ENCODE results near the gene ING5.
"Not testable (repeated sequence)": the region's sequence is repeated elsewhere in the genome, so short reads cannot be mapped to it uniquely, and the experiment has no call there.

ING5 gene

DNA sequence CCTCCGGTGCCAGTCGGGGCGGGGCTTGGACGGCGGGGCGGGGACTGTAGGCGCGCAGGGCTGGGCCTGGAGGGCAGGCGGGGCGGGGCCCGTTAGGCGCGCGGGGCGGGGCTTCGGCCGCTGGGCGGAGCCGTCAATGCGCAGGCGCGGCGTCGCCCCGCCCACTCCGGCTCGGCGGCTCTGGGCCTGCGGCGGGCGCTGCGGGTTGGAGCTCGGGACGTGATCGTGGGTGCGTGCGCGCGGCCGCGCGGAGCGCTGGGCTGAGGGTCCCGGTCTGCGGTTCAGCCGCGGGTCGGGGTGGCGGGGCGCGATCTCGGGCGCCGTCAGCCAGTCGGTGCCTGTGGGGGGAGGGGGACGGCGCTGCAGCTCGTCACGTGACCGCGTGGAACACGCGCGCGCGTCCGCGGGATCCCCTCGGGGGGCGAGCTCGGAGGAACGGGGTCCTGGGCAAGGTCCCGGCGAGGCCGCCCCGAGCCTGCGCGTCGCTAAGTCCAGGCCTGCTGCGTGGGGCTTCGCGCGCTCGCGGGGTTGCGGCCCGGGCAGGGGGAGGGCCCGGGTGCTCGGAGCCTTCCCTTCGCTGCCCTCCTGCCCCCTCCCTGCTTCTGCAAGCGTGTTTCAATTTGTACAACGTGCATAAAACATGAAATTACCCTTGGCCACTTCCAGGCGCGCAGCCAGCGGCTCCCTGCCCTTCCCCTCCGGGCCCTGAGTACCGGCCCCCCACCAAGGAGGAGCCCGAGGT, 32.8 kb downstream of the ING5 start, which contains the start of gene D2HGDH:
Gene D2HGDH (plus strand): TSS at position 164 of the 742 bp plus-strand sequence. CDS start 595 bp downstream, outside the sequence.
- DNase-seq (ENCODE audit: insufficient read length) (peak; percentile 88), FAIRE-seq (peak; percentile 98)
- no peak for TF ChIP-seq TAF1 (IDR thresholded peaks at IDR 0.05; ENCODE audit: borderline replicate concordance, low read depth, low read length)
- TF ChIP-seq POLR2A (IDR thresholded peaks at IDR 0.05; ENCODE audit: low read depth, low read length), result peak; percentile 68; the same call in 1 of the 2 replicates
- peak; percentile 67 for TF ChIP-seq POLR2AphosphoS5 (IDR thresholded peaks at IDR 0.05; ENCODE audit: low read depth, low read length)

DNA sequence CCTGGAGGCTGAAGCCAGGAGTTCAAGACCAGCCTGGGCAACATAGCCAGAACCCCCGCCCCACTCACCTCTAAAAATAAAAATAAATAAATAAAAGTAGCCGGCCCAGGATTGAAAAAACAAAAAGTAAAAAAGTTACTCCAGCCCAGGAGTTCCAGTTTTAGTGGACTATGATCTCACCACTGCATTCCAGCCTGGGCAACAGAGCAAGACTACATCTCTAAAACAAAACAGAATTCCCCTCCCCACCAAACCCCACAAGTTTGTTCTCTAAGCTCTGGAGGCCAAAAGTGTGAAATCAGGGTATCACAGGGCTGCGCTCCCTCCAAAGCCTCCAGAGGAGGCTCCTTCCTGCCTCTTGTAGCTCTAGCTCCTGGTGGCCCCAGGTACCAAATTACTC, 34.3 kb downstream of the ING5 start:
- FAIRE-seq (no peak), DNase-seq (ENCODE audit: insufficient read length) (no peak)
- TF ChIP-seq POLR2A (IDR thresholded peaks at IDR 0.05; ENCODE audit: low read depth, low read length) (no peak), POLR2AphosphoS5 (IDR thresholded peaks at IDR 0.05; ENCODE audit: low read depth, low read length) (no peak), TAF1 (IDR thresholded peaks at IDR 0.05; ENCODE audit: borderline replicate concordance, low read depth, low read length) (no peak)

DNA sequence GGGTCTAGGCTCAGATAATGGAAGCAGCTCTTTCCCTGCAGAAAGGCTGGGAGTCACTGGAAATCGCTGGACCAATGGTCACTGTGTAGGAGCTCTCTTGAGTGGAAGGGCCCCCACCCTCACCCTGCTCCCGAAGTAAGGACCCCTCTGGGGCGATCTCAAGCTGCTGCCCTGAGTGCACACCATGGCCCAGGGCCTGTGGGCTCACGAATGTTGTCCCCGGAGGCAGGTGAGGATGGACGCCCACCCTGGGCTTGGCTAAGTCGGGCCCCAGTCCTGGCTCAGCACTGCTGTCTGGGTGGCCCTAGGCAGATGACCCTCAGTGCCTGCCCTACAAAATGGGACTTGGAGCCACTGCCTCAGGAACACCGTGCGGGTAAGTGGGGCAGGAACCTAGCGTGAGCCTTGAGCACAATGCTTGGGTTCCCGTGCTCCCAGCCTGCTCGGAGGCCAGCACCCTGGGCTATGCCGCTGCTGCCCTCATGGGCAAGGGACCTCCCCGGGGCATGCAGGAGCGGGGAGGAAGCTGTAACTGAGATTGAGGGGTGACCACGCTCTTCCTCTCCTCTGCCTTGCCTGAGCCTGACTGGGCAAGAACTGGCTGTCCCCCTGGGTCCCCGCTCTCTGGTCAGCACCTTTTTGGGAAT, 36.3 kb downstream of the ING5 start:
- FAIRE-seq, result no peak
- DNase-seq (ENCODE audit: insufficient read length), result no peak
- no peak for TF ChIP-seq TAF1 (IDR thresholded peaks at IDR 0.05; ENCODE audit: borderline replicate concordance, low read depth, low read length)
- TF ChIP-seq POLR2AphosphoS5 (IDR thresholded peaks at IDR 0.05; ENCODE audit: low read depth, low read length), result no peak
- TF ChIP-seq POLR2A (IDR thresholded peaks at IDR 0.05; ENCODE audit: low read depth, low read length), result no peak

DNA sequence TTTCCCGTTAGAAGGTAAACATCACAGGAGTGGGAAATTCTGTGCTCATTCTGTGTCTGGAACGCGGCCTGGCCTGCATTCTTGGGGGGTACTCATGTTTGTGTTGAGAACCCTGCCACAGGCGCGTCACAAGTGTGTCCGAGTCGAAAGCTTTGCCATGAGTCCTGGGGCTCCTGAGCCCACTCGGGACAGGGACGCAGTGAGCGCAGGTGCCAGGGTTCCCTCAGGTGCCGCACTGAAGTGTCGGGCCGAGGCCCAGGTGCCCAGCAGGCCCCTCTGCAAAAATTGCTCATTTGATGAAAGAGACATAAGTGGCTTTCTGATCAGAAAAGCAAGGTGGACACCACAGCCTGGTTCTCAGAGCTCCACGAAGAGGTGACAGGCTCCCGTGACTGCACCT, 37.3 kb downstream of the ING5 start:
- no peak for TF ChIP-seq POLR2A (IDR thresholded peaks at IDR 0.05; ENCODE audit: low read depth, low read length)
- no peak for TF ChIP-seq POLR2AphosphoS5 (IDR thresholded peaks at IDR 0.05; ENCODE audit: low read depth, low read length)
- no peak for TF ChIP-seq TAF1 (IDR thresholded peaks at IDR 0.05; ENCODE audit: borderline replicate concordance, low read depth, low read length)
- no peak for FAIRE-seq

DNA sequence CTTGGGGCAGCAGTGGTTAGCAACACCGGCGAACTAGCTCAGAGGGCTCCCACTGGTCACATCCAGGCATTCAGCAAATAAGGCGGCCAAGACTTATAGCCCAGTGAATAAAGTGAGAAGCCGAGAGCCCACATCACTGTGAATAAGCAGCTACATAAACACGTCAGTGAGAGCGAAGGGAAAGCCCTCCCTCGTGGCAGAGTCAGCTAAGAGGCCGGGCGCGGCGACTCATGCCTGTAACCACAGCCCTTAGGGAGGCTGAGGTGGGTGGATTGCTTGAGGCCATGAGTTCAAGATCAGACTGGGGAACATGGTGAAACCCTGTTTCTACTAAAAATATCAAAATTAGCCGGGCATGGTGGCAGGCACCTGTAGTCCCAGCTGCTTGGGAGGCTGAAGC, 37.8 kb downstream of the ING5 start:
- FAIRE-seq, result peak; percentile 30
- DNase-seq (ENCODE audit: insufficient read length), result no peak
- TF ChIP-seq POLR2A (IDR thresholded peaks at IDR 0.05; ENCODE audit: low read depth, low read length) (no peak), TAF1 (IDR thresholded peaks at IDR 0.05; ENCODE audit: borderline replicate concordance, low read depth, low read length) (no peak), POLR2AphosphoS5 (IDR thresholded peaks at IDR 0.05; ENCODE audit: low read depth, low read length) (no peak)

More for the DNA sequence above, 37.3 kb downstream of the ING5 start:
- DNase-seq (ENCODE audit: insufficient read length), result no peak

DNA sequence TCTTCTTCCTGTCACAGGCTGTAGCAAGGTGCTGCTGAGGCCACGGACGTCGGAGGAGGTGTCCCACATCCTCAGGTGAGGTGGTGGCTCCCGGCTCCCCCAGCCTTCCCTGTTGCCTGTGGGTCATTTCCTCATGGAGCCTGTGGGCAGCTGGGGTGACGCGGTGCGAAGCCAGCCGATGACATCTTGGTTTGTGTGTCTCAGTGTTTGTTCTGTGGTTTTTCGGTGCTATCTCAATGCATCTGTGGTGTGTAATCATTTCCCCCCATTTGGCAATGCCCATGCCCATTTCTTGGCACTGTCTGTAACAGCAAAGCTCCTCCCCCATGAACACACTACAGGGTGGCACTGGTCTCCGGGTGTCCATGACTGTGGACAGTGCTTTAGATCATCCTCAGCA, 39.2 kb downstream of the ING5 start:
- no peak for FAIRE-seq
- DNase-seq (ENCODE audit: insufficient read length), result no peak
- TF ChIP-seq TAF1 (IDR thresholded peaks at IDR 0.05; ENCODE audit: borderline replicate concordance, low read depth, low read length), result no peak
- TF ChIP-seq POLR2AphosphoS5 (IDR thresholded peaks at IDR 0.05; ENCODE audit: low read depth, low read length), result no peak
- TF ChIP-seq POLR2A (IDR thresholded peaks at IDR 0.05; ENCODE audit: low read depth, low read length), result no peak

DNA sequence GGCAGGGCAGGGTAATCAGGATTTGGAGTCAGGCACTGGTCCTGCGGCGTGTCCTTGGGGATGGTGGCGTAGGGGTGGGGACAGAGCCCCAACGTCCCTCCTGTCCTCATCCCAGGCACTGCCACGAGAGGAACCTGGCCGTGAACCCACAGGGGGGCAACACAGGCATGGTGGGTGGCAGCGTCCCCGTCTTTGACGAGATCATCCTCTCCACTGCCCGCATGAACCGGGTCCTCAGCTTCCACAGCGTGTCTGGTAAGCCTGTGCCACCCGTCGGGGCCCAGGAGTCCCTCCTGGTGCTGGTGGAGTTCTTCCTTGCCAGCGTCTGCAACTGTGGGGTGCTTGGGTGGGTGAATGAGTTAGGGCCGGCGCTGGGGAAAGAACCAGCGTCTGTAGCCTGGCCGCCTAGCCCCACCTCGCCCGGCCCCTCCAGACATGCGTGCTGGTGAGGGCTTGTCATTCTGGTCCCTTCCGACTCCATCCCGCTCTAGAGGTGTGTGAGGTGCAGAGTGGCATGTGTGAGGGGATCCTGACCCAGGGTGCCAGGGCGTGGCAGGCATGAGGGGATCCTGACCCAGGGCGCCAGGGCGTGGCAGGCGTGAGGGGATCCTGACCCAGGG, 40.6 kb downstream of the ING5 start:
- TF ChIP-seq POLR2AphosphoS5 (IDR thresholded peaks at IDR 0.05; ENCODE audit: low read depth, low read length) (no peak), TAF1 (IDR thresholded peaks at IDR 0.05; ENCODE audit: borderline replicate concordance, low read depth, low read length) (no peak), POLR2A (IDR thresholded peaks at IDR 0.05; ENCODE audit: low read depth, low read length) (no peak)
- FAIRE-seq (no peak), DNase-seq (ENCODE audit: insufficient read length) (no peak)

DNA sequence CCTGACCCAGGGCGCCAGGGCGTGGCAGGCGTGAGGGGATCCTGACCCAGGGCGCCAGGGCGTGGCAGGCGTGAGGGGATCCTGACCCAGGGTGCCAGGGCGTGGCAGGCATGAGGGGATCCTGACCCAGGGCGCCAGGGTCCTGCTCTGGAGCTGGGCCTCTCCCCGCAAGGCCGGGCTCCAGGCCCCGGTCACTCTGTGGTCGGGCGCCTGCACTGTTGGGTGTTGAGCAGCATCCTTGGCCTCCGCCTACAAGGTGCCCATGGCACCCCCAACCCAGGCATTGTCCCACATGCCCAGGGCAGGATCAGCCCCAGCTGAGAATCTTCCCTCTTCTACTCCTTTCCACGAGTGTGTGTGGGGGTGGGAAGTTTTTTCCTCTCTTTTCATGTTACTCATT, 41.2 kb downstream of the ING5 start:
- DNase-seq (ENCODE audit: insufficient read length); FAIRE-seq: not testable (repeated sequence)

DNA sequence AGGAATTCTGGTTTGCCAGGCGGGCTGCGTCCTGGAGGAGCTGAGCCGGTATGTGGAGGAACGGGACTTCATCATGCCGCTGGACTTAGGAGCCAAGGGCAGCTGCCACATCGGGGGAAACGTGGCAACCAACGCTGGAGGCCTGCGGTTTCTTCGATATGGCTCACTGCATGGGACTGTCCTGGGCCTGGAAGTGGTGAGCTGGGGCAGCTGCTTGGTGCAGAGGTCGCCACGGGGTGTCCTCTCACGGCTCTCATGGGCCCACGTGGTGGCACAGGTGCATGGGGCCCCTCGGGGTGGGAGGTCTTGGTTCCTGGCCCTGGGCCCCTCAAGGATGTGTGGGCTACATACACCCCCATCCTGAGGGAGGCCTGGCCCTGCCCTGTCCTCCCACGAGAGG, 41.8 kb downstream of the ING5 start:
- TF ChIP-seq POLR2A (IDR thresholded peaks at IDR 0.05; ENCODE audit: low read depth, low read length), result no peak
- TF ChIP-seq TAF1 (IDR thresholded peaks at IDR 0.05; ENCODE audit: borderline replicate concordance, low read depth, low read length), result no peak
- TF ChIP-seq POLR2AphosphoS5 (IDR thresholded peaks at IDR 0.05; ENCODE audit: low read depth, low read length), result no peak
- FAIRE-seq, result no peak
- DNase-seq (ENCODE audit: insufficient read length), result no peak

DNA sequence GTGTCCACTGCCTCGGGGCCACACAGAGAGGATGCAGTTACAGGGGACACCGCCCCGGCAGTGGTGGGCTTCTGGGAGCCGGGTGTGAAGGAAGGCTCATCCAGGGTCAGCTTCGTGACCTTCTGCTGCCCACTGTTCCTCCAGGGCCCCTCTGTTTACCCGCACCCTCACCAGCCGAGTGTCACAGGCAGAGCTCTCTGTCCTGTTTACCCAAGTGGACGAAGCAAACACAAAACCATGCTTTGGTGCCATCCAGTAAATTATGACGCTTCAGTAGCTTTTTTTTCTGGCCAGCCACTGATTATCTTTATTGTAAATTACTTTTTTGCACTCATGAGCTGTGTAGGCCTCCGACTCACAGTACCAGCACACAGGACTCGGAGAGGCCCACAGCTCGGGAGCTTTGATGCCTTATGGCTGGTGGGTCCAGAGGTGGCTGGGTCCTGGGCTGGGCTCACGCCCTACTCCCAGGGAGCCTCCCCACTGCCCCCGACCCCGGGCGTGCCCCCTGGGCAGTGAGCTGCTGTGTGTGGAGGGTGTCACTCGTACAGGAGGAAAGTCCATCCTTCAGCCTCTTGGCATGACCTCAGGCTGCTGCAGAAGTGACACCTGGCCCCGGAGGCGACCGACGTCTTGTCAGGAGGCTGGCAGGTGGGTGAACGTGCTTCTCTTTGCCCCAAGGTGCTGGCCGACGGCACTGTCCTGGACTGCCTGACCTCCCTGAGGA, 42.4 kb downstream of the ING5 start:
- FAIRE-seq (no peak), DNase-seq (ENCODE audit: insufficient read length) (no peak)
- no peak for TF ChIP-seq POLR2A (IDR thresholded peaks at IDR 0.05; ENCODE audit: low read depth, low read length)
- no peak for TF ChIP-seq TAF1 (IDR thresholded peaks at IDR 0.05; ENCODE audit: borderline replicate concordance, low read depth, low read length)

DNA sequence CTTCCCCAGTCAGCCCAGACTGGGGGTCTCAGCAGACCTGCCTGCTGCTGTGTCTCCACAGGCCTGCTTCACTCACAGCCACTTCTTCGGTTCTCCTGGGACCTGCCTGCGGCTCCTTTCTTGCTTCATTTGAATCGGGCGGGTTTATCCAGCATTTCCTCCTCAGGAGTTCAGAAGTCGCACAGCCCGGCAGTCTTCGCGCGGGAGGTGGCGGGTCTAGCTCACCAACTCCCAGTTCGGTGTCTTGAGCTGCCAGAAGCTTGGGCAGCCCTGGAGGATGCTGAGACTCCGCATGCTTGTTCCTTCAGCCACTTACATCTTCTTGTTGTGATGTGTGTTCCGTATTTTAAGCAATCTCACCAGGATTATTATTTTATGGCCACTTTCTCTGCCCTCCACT, 43.4 kb downstream of the ING5 start:
- no peak for TF ChIP-seq TAF1 (IDR thresholded peaks at IDR 0.05; ENCODE audit: borderline replicate concordance, low read depth, low read length)
- TF ChIP-seq POLR2A (IDR thresholded peaks at IDR 0.05; ENCODE audit: low read depth, low read length), result no peak
- TF ChIP-seq POLR2AphosphoS5 (IDR thresholded peaks at IDR 0.05; ENCODE audit: low read depth, low read length), result no peak
- DNase-seq (ENCODE audit: insufficient read length) (no peak), FAIRE-seq (no peak)
